ENCODE results near the gene SSUH2.
"Not testable (repeated sequence)": the region's sequence is repeated elsewhere in the genome, so short reads cannot be mapped to it uniquely, and the experiment has no call there.

The SSUH2 gene

DNA sequence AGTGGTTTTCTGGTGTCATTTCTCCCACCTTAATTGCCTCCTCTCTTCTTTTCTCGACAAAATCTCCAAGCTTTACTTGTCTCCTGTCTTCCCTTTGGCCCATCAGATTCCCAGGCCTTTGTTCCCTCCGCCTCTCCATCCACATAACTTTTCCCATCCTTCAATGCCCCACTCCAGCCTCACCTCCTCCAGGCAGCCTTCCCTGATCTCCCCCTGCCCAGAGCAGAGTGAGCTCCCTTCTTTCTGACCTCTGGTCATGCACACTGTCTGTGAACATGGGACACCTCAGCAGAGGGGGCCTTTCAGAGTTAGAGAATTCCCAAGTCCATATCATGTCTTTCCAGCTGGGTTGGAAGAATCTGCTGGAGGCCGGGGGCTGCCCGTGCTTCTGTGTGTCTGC, 14.6 kb upstream of the SSUH2 start:
- DNase-seq, result no peak

DNA sequence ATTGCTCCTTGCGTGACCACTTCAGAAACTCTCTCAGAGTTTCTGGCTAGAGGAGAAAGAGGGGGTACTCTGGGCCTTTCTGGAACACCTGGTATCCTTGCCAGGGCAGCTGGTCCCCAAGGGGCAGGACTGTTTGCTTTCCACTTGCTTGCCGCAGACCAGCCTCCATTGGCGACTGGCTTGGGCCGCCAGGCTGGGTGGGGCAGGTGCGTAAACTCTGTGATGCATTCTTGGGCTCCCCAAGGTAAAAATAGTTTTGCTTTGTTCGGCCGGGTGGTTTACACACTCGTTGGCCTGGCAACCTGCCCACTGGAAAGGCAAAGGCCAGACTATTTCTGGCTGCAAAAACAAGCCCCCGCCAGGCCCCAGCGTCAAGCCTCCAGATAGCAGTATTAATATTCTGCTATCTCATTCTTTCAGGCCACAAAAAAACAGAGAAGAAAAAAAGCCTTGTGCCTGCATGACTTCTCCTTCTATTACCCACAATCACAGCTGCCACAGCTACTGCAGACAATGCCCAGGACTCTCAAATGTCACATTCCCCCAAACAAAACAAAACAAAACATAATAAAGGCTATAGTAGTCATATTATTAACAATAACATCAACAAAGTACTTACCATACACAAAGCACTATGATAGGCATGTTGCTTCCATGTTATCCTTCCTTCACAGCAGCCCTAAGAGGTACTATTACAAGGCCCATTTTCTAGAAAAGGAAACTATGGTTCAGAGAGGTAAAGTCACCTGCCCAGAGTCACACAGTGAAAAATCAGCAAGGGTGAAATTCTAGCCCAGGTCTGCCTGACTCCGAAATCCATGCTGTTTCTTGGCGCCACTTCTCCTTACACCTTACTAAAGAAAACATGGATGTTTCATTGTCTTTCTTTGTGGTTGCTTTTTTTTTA, 14.0 kb upstream of the SSUH2 start:
- DNase-seq, result peak; percentile 57

DNA sequence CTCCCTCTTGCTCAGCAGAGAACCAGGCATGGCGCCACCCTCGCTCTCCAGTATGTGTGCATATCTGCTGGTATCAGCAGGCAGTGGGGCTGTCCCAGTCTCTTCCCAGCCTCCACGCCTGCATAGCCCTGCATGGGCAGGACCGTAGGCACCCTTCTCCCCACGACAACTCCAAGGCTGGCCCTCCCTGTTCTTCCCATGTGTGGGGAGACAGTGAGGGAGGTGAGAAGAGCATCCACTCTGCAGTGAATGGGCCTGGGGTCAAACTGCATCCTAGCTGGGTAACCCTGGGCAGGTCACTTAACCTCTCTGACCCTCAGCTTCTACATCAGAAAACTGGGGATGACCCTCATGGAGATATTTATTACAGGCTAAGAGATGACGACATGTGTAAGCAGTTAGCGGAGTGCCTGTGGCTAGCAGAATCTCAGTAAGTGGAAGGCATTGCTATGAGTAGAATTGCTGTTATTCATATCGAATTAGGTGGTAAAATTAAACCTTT, 13.3 kb upstream of the SSUH2 start:
- DNase-seq, result no peak

DNA sequence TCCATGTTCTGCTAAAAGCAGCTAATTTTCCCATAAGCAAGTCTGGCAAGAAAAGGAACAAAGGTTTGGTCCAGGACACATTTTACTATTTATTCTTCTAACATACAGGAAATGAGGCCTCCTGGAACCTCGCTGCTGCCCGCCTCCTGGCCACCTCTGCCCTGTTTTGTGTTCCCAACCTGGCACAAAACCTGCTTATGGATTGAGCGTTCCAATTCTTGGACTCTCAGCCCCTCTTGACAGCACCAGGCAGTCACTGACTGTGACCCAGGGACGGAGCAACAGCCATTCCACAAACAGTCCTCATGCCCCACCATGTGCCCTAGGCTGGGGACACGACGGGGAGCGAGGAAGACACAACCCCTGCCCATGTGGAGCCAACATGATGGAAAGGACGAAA, 11.6 kb upstream of the SSUH2 start:
- DNase-seq, result no peak

DNA sequence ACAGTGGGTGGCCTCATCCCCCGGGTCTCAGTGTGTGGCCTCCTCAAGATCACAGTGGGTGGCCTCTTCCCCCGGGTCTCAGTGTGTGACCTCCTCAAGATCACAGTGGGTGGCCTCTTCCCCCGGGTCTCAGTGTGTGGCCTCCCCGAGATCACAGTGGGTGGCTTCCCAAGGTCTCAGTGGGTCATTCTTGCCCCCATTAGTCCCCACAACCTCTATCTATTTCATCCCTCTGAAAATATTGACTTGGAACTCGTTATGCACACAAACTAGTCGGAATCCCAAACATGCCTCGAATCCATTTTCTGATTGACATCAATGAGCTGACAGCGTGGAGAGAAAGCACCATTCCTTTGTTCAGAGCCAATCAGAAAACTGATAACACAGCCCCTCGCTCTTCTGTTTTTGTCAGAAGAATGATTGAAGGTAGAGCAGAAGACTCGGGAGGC, 10.8 kb upstream of the SSUH2 start:
- DNase-seq, result no peak

DNA sequence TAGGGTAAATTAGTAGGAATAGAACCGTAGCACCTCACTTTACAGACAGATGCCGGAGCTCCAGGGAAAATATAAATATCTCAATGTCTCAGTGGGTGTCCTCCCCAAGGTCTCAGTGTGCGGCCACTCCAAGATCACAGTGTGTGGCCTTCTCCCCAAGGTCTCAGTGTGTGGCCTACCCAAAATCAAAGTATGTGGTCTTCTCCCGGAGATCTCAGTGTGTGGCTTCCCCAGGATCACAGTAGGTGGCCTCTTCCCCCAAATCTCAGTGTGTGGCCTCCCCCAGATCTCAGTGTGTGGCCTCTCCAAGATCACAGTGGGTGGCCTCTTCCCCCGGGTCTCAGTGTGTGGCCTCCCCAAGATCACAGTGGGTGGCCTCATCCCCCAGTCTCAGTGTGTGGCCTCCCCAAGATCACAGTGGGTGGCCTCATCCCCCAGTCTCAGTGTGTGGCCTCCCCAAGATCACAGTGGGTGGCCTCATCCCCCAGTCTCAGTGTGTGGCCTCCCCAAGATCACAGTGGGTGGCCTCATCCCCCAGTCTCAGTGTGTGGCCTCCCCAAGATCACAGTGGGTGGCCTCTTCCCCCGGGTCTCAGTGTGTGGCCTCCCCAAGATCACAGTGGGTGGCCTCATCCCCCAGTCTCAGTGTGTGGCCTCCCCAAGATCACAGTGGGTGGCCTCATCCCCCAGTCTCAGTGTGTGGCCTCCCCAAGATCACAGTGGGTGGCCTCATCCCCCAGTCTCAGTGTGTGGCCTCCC, 10.2 kb upstream of the SSUH2 start:
- not testable (repeated sequence) for DNase-seq

DNA sequence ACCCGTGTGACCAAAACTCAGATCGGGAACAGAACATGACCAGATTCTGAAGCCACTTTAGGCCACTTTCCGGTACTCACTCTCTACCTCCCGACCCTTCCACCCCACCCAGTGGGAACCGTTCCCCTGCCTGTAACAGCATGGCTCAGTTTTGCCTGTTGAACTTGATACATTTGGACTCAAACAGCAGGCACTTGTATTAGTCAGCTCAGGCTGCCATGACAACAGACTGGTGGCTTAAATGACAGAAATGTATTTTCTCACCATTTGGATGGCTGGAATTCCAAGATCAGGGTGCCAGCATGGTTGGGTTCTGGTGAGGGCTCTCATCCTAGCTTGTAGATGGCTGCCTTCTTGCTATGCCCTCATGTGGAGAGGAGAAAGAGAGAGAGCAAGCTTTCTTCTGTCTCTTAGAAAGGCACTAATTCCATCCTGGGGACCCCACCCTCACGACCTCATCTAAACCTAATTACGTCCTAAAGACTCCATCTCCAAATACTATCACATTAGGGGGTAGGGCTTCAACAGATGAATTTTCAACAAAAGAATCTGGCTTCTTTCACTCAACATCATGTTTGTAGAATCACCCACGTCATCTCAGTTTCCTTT, 9.3 kb upstream of the SSUH2 start:
- DNase-seq, result no peak

DNA sequence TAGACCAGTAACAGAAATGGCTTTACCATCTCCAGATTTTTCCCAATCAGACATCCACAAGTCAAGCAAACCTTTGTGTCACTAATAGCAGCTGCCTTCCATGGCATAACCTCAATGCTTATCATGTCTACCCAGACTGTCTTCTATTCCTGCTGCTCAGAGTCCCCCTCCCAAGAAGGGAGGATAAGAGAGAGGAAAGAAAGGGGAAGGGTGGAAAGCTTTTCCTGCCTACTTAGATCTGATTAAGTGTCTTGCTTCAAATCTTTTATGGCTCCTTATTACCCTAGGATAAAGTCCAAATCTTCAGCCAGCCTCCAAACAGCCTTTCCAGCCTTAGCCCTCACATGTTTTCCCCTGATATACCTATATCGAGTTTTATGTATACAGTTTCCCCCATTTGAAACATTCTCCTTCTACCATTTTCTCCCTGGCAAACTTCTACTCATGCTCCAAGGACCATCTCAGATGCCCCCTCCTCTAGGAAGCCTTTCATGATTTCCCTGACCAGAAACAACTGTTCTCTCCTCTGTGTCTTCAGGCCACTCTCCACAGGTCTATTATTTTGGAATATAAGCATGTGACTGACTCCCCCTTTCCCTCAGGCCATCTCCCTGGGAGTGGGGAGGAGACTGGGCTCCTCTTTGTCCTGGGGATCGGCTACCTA, 7.9 kb upstream of the SSUH2 start:
- DNase-seq, result no peak

DNA sequence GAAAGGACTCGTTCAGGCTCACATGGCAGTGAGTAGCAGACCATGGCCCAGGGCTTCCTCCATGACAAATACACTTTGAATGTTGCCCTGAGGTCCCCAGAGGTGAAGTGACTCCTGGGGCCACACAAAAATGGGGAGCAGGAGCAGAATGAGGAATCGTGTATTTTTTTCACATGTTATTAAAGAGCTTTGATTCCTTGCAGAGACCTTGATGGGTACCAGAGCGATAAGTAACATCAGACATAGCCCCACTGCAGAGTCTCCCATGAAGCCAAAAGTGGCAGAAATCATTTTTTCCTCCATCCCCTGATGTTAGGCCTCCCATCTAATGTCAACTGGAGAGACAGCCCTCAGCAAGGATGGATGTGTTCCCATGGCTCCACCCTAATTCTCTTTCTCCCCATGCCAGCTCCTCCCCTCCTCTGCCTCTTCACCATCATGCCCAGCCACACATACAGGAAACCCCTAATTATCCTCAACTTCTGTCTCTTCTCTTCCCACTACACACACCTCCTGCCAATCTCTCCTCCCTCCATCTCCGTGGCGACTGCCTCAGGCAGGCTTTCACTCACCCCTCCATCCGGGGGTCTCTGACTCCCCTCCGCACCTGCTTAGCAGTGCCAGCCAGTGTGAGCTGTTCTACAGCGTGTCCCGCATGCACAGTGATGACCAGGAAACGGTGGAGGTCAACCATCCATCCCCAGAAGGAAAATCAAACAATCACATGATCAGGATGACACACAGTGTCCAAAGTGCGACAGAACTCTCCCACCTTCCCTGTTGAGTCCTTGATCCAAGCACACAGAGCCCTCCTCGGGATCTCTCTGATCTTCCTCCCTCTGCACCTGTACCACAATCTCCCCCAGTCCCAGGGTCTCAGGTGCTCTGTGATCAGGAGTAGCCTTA, 7.1 kb upstream of the SSUH2 start:
- DNase-seq, result no peak

DNA sequence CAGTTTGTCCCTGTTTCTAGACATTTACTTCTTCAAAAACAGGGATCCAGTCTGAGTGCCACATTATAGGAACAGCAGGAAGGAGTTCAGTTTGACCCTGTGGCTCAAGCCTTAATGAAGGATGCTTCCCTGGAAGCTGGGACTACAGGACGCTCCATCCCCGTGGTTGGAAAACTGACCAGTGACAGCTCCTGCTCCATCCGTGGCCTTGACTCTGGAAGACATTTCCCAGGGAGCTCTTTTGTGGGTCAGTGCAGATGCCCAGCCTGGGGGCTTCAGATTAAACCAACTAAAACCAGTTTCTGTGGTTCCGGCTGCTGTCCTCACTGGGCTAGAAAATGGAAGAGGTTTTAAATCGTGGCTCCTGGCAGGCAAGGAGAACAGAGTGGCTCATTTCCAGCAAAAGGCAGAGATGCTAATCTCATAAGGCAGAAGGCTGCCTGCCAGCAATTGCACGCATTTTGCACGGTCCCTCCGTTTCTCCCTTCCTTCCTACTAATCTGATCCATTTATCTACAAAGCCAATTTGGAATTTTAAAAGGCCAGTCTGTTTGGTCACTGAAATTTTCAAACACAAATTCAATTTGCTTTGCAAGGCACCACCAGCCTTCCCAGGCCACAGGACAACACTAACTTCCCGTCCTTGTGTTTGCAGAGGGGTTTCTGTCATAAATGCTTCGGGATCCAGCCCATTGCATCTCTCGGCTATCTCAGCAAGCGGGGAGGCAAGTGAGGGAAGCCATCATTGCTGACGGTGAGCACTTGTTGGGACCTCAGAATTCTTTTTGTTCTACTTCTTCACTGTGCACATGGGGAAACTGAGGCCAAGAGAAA, 6.2 kb upstream of the SSUH2 start:
- DNase-seq, result no peak

DNA sequence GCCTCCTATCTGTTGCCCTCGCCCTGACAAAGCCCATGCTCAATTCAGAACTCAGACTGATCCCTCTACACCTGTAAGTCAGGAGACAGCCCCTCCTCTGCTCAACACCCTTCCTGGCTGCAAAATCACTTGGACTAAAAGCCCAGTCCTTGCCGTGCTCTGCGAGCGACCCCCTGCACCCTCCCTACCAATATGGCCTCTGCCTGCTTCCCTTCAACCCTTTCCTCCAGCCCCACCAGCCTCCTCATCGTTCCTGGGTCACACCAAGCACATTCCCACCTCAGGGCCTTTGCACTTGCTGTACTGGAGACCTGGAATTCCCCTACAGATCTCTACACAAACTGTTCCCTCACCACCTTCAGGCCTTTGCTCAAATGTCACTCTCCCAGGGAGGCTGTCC, 5.2 kb upstream of the SSUH2 start:
- DNase-seq, result no peak

DNA sequence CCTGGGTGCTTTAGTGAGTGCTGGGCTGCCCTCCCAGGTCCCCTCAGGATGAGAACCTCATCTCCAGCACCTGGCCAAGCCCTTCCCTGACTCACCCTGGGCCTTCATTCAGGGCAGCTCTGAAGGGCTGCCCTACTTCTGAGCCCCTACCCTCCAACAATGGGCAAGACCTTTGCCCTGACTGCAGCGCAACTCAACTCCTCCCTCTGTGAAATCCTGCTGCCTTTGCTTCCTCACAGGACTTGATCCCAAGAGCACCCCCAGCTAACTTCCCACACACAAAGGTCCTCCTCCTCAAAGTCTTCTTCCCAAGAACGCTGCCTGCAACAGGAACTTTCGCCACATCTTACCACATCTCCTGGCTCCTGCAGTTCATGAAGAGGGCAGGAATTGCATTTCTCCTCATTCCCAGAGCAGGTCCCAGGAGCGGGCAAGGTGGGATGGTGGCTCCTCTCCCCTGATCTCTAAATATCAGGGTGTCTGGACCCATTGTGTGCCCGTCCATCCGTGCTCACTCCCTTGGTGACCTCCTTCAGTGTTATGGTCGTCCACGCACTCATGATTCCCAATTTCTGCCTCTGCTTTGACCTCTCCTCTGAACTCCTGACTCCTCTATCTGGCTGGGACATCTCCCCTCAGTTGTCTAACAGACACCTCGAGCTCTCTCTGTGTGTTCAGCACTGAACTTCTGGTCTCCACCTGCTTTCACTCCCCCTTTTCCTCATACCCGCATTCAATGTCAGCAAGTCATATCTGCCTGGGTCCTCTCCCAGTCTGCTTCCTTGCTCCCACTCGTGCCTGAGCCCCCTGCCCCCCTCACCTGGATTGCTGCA, 4.5 kb upstream of the SSUH2 start:
- DNase-seq, result no peak

DNA sequence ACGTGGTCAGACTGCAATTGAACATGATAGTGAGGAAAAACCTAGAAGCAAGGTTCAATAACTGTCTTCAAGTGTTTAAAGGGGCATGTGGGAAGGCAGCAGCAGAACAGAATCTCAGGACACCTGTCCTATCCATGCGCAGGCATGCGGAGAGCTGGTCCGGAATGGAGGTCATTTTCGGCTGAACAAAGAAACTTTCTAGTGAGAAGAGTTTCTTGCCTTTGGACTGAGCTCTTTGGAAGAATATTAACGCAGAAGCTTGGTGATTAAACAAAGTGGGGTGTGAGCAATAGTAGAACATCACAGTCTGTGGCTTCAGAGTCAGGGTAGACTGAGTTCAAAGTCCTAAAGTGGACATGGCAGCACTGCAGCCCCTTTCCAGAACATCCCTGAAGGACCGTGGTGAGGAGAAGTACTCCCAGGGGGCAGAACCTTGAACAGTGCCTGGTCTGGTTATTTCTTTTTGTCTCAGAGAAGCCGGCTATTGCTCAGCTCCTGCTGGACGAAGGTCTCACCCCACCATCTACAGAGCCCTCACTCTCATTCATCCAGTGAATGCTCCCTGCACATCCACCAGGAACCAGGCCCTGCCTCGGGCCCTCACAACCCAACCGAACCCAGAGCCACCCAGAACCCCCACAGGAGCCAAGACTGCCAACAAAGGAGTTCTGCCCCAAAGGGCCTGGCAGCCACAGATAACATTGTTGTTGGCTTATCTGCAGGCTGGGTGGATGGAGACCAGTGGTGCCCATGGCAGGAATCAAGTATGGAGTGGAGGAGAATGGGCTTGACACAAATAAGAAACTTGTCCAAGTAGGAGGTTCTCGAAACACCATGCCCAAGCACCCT, 2.8 kb upstream of the SSUH2 start:
- no peak for DNase-seq

DNA sequence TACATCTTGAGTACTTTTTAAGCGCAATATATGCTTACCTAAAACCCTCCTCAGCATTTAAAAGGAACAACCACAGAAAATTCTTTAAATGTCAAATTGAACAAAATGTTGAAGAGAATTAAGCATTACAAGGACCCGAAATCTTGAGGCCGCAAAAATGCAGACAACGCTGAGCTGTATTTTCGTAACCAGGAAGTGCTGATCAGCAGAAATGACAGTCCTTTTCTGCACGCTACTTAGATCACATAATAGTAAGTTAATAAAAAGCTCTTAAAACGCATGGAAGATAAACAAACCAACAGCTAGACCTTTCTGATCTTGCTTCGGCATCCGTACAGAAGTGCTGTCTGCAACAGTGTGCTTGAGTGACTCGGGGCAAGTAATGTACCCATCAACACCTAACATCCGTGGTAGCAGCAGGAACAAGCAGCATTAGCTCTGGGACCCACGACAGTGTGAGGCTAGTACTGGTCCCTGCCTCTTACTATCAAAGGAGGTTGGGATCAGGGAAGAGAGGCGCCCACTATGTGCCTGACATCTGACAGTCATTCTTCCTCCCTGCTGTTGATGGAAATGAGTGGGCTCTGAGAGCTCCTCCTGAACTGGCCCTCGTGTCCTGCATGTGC, 1.8 kb upstream of the SSUH2 start:
- DNase-seq, result no peak

DNA sequence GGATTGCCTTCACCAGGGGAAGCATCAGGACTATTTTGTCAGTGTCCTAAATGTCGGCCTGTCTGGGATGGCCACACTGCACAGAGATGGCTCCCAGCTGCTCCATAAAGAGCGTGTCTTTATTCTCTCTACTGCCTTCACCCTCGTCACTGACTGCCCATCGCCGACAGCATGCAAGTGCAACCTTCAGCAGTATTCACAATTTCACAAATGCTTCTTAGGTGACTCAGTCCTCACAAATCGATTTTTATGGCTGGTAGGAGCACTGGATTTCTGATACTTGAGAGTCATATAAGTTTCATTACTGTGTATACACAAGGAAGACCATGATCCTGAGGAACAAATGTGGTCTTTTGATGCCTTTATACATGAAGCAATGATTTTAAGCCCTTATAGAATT, 1.1 kb upstream of the SSUH2 start:
- DNase-seq, result no peak

DNA sequence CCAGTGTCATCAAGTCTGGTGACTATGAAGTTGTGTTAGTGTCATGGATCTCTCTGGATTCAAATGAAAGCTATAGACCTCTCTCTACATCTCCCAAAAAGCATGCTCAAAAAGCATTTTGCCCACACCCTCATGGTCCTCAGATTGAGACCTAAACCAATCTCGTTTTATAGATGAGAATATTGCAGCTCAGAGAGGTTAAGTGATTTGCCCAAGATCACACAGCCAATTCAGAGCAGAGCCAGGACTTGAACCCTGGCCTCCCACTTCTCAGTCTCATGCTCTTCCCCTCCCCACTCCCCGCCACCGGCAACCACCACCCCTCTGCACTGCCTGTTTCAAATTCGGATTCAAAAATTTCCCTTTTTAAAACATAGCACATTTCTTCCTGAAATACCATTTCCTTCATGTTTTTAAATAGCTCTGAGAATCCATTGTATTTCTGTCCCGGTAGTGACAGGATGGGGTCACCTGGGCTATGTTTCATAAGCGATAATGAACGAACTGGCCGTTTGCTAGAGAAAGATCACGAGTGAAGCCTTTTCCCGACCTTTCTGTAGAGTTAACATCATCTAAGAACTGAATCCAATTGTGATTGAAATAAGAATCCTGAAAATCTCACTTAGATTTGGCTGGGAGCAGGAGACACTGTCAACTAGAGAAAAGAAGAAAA, 769 bp downstream of the SSUH2 start:
- DNase-seq, result no peak

DNA sequence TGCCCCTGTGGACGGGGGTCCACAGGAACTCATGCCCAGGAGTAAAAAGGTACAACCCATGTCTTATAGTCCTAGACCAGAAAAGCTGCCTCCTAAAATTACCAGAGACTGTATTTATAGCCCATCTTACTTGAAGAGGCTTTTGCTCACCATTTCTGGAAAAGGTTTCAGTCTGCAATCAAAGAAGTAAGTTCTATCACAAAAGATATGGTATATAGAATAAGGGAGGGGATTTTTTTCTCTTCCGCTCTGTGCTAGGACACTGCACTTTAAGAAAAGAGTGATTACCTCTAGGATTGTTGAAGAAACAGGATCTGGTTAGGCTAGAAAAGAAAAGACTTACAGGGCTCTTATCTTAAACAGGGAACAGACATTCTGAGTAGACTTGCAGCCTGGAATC, 2.6 kb downstream of the SSUH2 start:
- DNase-seq, result no peak

All from right kidney (tissue), 1 donor.